Measurements from ENCODE around the gene DUSP14. TPM values are rescaled to one million over a fixed set of nuclear protein-coding genes. Genes with fewer than 3 reads are reported as not detected.

DUSP14 gene
- total RNA-seq, 1 donor from 2014 or later = 10.6 TPM

DNA sequence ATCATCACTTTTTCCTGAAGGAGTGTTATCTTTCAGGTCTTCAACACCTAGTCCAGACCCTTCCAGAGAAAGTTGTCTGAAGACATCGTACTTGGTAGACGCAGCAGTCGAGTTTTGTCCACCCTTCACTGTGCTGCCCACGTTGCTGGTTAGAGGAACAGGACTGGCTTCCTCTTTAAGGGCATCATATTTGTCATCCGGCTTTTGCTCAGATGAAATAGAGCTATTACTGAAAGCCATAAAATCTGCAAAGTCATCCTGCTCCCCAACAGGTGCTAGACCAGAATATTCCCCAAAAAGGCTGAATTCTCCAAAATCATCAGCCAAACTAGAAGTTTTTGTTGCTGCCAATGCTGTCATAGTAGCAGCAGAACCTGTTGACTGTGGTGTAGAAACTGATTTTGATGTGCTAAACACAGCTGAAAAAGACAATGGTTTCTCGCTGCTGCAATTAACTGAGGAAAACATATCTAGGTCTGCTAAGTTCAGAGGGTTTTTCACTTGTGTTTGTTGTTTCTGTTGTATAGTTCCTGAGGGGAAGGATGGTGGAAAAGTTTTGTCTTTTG is 63.8 kb downstream of the DUSP14 start:
- no peak for DNase-seq (ENCODE audit: low spot score)
- ATAC-seq = no peak

DNA sequence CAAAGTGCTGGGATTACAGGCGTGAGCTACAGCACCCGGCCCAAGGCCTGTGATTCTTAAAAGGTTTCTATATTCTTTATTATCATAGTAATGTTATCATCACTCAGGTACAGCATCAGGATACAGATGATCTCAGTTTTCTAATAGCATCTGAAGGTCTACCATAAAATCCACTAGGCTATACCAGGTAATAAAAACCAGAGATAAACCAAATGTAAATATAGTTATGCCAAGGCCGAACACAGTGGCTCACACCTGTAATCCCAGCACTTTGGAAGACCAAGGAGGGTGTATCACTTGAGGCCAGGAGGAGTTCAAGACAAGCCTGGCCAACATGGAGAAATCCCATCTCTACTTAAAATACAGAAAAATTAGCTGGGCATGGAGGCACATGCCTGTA is 65.7 kb downstream of the DUSP14 start:
- ATAC-seq (no peak), DNase-seq (ENCODE audit: low spot score) (no peak)

DNA sequence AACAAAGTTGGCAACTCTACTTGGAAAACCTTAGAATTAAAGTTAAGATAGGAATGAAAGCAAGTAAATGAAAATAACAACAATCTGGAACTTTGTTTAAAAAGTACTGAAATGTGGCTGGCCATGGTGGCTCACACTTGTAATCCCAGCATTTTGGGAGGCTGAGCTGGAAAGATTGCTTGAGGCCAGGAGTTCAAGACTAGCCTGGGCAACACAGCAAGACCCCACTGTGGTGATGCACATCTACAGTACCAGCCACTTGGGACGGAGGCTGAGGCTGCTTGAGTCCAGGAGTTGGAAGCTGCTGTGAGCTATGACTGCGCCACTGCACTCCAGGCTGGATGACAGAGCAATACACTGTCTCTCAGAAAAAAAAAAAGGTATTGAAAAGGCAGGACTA is 67.8 kb downstream of the DUSP14 start:
- ATAC-seq (no peak), DNase-seq (ENCODE audit: low spot score) (no peak)

DNA sequence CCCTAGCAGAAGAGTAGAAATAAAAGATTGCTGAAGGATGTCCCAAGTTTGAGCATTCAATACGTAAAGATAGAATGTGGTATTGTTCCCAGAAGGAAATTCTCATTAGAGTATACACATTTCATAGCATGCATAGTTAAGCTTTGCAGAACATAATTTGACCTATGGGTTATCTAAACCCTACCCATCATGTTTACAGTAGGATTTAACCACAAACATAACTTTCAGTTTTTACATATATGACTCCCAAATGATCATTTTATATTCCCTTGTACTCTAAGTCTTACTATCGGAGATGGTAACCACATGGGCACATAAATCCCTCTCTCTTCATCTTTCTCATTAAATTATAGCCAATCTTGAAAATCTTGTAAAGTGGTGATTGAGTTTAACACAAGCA is 68.6 kb downstream of the DUSP14 start:
- ATAC-seq = no peak
- DNase-seq (ENCODE audit: low spot score) = no peak

DNA sequence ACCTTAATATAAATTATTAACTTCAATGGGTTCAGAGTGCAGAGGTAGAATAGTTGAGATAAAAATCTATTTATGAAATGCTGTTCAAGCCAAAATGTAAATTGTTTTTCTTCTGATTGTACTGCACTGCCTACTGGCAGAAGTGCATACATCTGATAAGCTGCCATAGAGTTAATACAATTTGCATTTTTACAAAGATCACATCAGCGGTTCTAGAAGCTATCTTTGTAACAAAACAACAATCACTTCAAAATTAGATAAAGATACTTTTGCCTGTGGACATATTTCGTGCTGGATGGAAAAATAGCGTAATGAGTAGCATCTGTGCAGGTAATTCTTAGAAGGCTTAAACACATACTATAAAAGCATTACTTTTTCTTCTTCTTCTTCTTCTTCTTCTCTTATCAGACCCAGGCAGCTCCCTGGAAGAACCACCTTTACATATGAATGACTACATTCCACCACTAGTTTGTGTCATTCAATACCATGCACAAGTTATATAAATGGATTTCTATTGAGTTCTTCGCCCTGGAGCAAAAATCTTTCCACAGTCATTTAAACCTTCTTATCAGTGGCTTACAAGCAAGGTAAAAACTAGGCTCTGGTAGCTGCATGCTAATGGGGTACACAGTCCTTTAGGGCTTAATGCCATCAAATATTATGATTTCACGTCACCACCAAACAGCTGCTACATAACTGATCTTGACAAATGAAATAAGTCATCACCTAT is 72.5 kb downstream of the DUSP14 start:
- ATAC-seq (no peak), DNase-seq (ENCODE audit: low spot score) (no peak)

Other genes with a start within 250 kb of the DUSP14 start
- gene C17orf78, start 113.9 kb upstream of the DUSP14 start, total RNA-seq = not detected
- 37.9 TPM for gene ACACA, start 83.1 kb upstream of the DUSP14 start, total RNA-seq
- gene TADA2A, start 83.0 kb upstream of the DUSP14 start, total RNA-seq = 8.6 TPM
- 15.7 TPM for gene SYNRG, start 119.5 kb downstream of the DUSP14 start, total RNA-seq
- gene DDX52, start 153.6 kb downstream of the DUSP14 start, total RNA-seq = 10.1 TPM